GM19324 (cell line): ENCODE results near the gene SLC38A3.
"Not testable (repeated sequence)": the region's sequence is repeated elsewhere in the genome, so short reads cannot be mapped to it uniquely, and the experiment has no call there.

ENCODE experiments used
- ATAC-seq: cut with Tn5 transposase; IDR thresholded peaks from one replicate; pipeline ENCODE4 v1.9.1; 2021; ENCODE audit warnings: mild to moderate bottlenecking, moderate library complexity; ENCODE audit not compliant: unreplicated experiment, low FRiP score

SLC38A3 gene

DNA sequence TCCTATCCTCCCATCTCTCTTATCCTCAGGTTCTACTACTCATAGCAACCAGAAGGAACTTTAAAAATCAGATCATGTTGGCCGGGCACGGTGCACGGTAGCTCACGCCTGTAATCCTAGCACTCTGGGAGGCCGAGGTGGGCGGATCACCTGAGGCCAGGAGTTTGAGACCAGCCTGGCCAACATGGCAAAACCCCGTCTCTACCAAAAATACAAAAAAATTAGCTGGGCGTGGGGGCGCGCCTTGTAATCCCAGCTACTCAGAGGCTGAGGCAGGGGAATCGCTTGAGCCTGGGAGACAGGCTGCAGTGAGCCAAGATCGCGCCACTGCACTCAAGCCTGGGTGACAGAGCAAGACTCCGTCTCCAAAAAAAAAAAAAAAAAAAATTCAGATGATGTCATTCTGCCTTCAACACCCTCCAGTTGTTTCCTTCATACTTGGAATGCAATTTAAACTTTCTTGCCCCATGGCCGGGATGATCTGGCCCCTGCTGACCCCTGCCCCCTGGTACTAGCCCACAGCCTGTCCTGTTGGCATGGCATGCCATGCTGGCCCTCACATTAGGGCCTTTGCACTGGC lies 23.2 kb downstream of the SLC38A3 start:
- not testable (repeated sequence) for ATAC-seq

- no peak for ATAC-seq
Observed at GRCh38 chr3:50229490-50229889, 24.4 kb downstream of the SLC38A3 start.

GRCh38 chr3:50230104-50230793 lies 25.2 kb downstream of the SLC38A3 start:
- ATAC-seq, result no peak

DNA sequence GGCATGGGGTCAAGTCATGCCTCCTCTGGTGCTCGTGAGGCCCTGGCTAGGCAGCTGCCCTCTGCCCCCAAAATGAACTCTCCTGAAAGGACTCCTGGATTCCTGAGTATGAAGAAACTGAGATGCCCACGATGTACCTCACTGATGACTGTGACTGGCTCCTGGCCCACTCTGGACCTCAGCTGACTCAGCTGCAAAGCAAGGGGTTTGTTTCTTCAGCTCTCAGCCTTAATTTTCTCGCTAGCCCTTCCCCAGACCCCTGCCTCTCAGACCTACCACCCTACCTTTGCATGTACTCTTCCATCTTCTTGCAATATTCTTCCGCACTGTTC lies 25.7 kb downstream of the SLC38A3 start:
- no peak for ATAC-seq

GRCh38 chr3:50231581-50231980 lies 26.5 kb downstream of the SLC38A3 start:
- no peak for ATAC-seq

DNA sequence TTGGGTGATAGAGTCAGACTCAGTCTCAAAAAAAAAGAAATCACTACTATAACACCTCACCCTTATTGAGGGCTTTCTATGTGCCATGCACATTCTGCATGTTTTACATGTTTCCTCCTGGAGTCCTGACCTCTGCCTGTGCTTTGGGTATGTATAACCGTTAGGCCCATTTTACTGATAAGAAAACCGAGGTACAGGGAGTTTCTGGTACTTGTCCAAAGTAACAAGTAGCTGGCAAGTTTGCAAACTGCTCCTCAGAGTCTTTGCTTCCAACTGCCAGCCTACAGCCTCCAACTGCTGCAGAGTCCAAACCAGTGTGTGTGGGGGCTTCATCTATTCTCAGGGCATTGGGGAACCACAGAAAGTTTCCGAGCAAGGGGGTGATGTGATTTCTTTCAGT lies 27.2 kb downstream of the SLC38A3 start:
- no peak for ATAC-seq

DNA sequence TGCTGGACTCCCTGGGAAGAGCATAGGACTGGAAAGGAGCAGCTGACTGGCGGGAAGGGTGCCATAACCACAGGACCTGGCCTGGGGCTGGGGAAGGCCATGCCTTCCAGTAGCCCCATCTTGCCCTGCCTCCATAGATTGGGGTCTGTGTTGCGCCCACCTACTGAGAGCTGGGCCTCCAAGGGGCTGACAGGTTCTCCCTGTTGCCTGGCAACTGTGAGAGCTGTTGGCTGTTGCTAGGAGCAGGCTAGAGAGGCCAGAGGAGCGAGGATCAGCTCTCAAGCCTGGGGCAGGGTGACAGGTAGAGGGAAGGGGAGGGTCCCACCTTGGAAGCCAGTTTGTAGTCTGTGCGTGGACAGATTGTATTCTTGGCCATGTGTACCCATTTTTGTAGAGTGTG lies 28.1 kb downstream of the SLC38A3 start:
- ATAC-seq, result no peak

DNA sequence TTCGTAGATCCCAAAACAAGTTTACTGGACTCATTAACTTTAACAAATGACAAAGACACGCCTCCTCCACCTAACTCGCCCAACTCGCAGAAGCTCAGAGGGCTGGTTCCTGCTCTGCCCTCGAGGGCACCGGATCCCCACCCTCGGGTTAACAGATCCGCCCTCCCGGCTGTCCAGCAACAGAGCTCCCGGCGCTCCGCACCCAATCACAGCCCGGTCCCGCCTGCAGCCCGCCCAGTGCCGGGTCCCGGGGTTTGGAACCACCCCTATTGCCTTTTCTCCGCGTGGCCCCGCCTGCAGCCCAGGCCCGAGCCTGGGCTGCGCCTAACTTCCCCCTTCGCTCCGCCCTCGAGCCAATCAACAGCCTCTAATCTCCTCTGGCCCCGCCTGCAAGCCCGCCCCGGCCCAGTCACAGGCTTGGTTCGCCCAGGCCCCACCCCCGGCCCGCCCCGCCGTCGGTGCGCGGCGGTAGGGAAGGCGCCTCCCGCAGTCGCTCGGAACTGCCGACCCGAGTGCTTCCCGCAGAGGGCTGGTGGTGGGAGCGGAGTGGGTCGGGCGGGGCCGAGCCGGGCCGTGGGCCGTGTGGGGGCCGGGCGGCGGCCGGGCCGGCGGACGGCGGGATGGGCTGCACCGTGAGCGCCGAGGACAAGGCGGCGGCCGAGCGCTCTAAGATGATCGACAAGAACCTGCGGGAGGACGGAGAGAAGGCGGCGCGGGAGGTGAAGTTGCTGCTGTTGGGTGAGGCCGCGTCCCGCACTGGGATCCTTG lies 30.8 kb downstream of the SLC38A3 start, which contains the start of gene GNAI2:
GNAI2 (plus strand) TSS at position 489 of the 768 bp plus-strand sequence; CDS start at position 621, 132 bp downstream.
- peak; percentile 97 for ATAC-seq

DNA sequence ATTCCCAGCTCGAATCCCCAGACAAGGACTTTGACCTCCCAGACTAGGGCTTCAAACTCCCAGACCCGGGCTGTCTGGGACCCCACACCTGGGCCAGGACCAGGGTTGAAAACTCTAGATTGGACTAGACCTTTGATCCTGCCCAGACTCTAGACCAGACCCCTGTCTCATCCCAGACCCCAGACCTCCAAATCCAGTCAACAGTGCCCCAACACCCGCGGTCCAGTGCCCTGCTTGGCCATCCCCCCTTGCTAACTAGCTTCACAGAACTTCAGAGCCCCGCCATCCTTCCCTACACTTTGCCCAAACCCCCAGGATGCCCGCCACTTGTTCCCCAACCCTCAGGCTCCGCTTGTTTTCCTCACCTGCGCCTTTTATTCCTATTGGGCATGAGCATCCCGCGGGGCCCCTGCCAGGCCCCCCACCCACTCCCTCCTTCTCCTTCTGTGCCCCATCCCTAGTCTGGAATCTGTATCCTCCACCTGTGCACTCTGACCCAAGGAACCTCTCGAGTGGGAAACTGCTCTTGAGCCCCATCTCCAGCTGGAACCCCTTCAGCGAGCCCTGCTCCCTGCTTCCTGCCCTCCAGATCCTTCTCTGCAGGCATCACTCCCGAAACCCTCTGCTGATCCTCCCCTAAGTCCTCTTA lies 31.5 kb downstream of the SLC38A3 start:
- no peak for ATAC-seq

DNA sequence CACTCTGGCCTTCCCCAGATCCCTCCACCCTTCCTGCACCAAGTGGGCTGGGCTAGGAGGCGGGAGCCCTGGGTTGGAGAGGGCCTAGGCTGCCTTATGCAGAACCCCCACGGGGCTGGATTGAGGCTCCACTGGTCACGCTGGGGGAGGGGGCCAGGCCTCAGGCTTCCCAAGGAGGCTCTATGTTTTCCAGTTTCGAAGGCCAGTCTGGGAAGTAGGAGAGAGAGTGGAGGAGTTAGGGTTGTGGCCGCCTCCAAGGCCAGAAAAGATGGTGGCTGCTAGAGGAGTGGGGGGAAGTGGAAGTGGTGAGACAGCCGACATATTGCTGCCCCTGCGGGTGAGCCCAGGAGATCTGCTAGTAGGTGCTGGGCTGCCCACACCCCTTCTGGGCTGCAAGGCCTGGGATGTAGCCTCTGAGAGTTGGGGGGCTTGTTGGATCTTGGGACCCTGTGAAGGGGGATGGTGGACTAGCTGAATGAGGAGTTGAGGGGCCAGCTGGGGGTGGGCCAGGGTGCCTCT lies 32.1 kb downstream of the SLC38A3 start:
- ATAC-seq, result no peak

- ATAC-seq, result peak; percentile 28
Observed at GRCh38 chr3:50237754-50238548, 32.9 kb downstream of the SLC38A3 start.

GRCh38 chr3:50238549-50239026 lies 33.5 kb downstream of the SLC38A3 start:
- ATAC-seq, result no peak

- ATAC-seq, result no peak
Observed at GRCh38 chr3:50239649-50240048, 34.6 kb downstream of the SLC38A3 start.

GRCh38 chr3:50241163-50241562 lies 36.1 kb downstream of the SLC38A3 start:
- no peak for ATAC-seq

- no peak for ATAC-seq
Observed at GRCh38 chr3:50241713-50242380, 36.8 kb downstream of the SLC38A3 start.

DNA sequence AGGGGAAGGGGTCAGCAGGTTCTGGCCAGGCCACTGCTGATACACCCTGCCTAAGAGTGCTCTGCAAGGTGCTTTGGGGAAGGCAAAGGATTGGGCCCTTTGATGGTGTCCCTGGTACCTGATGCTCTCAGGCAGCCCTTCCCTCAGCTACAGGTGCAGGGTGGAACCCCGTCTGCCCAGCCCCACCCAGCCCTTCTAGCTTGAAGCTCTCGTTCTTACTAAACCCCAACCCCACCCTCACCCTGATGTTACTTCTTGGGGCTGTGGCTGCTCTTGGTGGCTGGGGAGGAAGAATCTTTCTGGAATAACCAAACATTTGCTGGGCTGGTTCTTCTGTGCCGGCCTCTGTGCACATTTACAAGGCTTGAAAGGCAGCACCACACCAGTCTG lies 37.3 kb downstream of the SLC38A3 start:
- ATAC-seq, result no peak

GRCh38 chr3:50242851-50243542 lies 37.9 kb downstream of the SLC38A3 start:
- no peak for ATAC-seq

DNA sequence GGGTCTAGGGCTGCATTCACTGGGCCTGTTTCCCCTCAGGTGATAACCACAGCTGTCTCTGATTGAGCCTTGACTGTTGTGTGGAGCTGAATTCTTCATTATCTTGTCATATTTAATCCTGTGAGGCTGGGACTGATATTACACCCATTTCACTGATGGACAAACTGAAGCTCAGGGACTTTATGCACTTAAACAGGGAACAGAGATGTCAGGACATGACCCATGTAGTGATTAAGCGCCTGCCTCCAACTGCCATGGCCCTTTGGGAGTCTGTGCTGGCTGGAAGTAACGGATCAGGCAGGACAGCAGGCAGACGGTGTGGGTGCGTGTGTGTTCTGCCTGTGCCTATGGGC lies 38.4 kb downstream of the SLC38A3 start:
- no peak for ATAC-seq

- ATAC-seq, result not testable (repeated sequence)
Observed at GRCh38 chr3:50244813-50245212, 39.7 kb downstream of the SLC38A3 start.
